ENCODE data around the gene FOSL2. TPM values are rescaled to one million over a fixed set of nuclear protein-coding genes. Genes with fewer than 3 reads are reported as not detected.

FOSL2 gene
- total RNA-seq, 1 donor from 2014 or later: 185 TPM

DNA sequence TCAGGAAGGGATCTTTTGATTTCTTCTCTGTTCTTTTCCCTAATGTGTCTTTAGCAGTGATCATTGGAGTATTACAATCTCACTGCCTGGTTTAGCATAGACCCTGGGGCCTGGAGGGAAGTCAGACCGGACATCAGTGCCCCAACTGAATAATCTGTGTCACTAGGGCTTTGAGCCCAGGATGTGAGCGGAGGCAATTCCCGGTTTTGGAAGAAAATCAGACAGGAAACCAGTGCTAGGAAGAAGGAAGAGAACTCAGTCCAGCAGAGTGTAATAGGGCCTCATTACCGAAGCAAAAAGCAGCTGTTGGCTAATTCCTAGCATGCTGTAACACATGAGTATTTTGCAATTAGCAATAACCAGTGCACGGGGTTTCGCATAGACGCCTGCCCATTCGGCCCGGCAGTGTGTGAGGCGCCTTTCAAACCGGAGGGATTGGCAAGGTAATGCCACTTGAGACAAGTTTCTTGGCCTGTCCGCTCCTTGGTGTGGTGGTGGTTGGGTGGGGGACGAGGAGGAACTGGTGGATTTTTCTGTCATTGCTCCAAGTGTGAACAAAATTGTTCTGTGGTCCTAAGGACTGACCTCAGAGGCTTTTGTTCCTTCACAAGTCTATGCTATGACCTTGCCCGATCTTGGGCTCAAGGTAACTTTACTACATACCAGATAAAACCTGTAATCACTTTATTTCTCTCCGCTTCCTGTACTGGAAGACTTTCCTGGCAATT is 2.8 kb downstream of the FOSL2 start:
- peaks cover 7 to 27% of the 10 kb centered on the region in 2 donors for H3K36me3 ChIP-seq
- H3K27me3 ChIP-seq: no peaks in the 10 kb centered on the region
- H3K4me1 ChIP-seq: peaks cover 3 to 29% of the 10 kb centered on the region in 2 donors
- H3K4me3 ChIP-seq: peak overlapping the region; percentile 81 to 96
- peak in 1 of 2 donors; percentile 86 for DNase-seq (ENCODE audit: low spot score in 2 of 2)
- intact Hi-C loops (cut with DNase I): loop anchor here (1.0 to 10.0 kb wide), 5 partner anchors 168 to 673 kb away; partner anchors contain the start of gene PPP1CB
- TF ChIP-seq, protein P1, sequence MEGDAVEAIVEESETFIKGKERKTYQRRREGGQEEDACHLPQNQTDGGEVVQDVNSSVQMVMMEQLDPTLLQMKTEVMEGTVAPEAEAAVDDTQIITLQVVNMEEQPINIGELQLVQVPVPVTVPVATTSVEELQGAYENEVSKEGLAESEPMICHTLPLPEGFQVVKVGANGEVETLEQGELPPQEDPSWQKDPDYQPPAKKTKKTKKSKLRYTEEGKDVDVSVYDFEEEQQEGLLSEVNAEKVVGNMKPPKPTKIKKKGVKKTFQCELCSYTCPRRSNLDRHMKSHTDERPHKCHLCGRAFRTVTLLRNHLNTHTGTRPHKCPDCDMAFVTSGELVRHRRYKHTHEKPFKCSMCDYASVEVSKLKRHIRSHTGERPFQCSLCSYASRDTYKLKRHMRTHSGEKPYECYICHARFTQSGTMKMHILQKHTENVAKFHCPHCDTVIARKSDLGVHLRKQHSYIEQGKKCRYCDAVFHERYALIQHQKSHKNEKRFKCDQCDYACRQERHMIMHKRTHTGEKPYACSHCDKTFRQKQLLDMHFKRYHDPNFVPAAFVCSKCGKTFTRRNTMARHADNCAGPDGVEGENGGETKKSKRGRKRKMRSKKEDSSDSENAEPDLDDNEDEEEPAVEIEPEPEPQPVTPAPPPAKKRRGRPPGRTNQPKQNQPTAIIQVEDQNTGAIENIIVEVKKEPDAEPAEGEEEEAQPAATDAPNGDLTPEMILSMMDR (IDR thresholded peaks at IDR 0.05): no peak
- peak overlapping the region; percentile 99 to 100 for H3K27ac ChIP-seq
- no peaks in the 10 kb centered on the region for H3K9me3 ChIP-seq

DNA sequence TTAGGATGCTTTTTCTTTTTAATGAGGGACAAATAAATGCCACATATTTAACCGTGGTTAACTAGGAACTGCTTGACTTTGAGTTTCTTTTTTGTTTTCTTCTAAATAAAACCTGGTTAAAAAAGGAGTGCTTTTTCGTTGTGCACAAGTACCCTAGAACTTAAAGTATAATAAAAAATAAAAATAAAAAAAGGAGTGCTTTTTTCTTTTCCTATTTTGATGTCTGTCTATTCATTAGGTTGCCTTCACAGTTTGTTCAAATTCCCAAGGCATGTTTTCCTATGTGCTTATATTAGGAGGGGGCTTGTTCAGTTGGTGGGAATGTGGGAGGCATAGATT is 4.4 kb downstream of the FOSL2 start:
- intact Hi-C loops (cut with DNase I): loop anchor here (5.0 to 10.0 kb wide), 4 partner anchors 170 to 675 kb away; partner anchors contain the start of gene PPP1CB
- Histone ChIP-seq H3K27me3 (no peaks in the 10 kb centered on the region), H3K9me3 (no peaks in the 10 kb centered on the region), H3K4me1 (peaks cover 9 to 44% of the 10 kb centered on the region in 2 donors), H3K4me3 (peak overlapping the region; percentile 81 to 96), H3K36me3 (peaks cover 15 to 39% of the 10 kb centered on the region in 2 donors), H3K27ac (peak overlapping the region; percentile 99 to 100)
- no peak for DNase-seq (ENCODE audit: low spot score in 2 of 2)
- TF ChIP-seq, protein P1 (IDR thresholded peaks at IDR 0.05): no peak

DNA sequence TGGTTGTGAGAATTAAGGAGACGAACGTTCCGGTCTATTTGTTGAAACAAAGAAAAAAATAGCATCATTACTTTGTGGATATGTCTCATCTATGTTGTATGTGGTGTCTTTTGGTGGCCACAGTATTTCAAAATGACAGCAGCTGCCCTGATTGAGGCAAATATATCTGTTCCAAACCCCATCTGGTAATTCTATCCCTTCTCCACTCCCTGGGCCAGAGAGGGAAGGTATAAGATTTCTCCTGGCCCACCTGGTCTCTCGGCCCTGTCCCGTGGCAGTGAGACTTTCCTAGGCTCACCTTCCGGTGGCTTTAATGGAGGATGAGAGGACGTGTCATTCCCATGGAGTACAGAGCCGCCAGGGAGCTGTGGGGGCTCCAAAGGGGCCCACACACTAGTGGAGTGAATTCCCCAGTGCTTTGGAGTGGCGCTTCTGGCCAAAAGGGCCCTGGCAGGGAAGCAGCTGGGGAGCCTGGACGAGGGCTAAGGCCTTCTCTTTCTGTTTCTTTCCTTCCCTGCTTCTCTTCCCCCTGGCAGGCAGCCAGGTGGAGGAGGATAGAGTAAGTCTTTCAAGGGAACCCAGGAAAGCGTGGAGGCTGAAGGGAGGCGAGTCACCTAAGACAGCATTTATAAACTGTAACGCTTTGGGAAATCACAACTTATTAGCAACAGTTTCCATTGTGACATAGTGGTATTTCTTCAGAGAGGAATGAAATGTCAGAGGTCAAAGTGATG is 5.6 kb downstream of the FOSL2 start:
- Histone ChIP-seq H3K27ac (peak overlapping the region; percentile 99 to 100), H3K27me3 (no peaks in the 10 kb centered on the region), H3K4me3 (peak overlapping the region; percentile 81 to 96), H3K36me3 (peaks cover 26 to 51% of the 10 kb centered on the region in 2 donors), H3K9me3 (no peaks in the 10 kb centered on the region), H3K4me1 (peaks cover 18 to 57% of the 10 kb centered on the region in 2 donors)
- intact Hi-C loops (cut with DNase I): loop anchor here (5.0 to 10.0 kb wide), 4 partner anchors 171 to 676 kb away; partner anchors contain the start of gene PPP1CB
- DNase-seq (ENCODE audit: low spot score in 2 of 2): no peak
- TF ChIP-seq, protein P1 (IDR thresholded peaks at IDR 0.05): no peak

DNA sequence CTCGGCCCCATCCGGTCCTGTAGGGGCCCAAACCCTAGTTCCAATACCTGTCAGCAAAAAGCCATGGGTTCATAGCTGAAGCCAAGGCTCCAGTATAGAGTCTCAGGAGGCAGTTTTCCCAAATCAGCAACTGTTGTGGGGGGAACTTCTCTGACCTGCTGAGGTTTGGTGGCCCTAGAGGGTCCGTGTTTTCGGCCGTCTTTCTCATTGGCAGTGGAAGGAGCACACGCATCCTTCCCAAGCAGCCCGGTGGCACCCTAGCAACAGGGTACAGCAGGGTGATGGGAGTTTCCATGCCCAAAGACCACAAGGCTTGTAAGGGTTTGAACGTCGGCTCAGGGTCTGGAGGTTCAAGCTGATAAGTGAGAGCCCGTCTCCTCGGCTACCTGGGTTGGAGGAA is 6.6 kb downstream of the FOSL2 start:
- intact Hi-C loops (cut with DNase I): loop anchor here (5.0 to 10.0 kb wide), 4 partner anchors 172 to 677 kb away; partner anchors contain the start of gene PPP1CB
- no peak for DNase-seq (ENCODE audit: low spot score in 2 of 2)
- H3K9me3 ChIP-seq: no peaks in the 10 kb centered on the region

DNA sequence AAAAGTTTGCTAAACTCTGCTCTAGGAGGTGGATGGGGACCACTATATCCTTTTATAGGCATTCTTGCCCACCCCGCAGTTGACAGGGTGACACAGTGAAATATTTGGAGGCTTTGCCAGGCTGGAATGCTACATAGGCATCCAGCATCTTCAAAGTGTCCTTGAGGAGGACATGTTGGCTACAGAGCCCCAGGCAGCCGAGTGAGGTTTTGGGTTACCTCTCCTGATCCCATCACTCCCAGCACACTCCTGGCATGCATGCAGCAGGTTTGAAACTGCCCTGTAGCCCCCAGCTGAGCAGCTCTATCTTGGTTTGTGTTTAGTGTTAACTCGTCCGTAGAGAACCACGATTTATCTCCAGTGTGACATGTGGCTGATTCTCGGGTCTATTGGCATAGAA is 7.3 kb downstream of the FOSL2 start:
- no peak for DNase-seq (ENCODE audit: low spot score in 2 of 2)
- H3K36me3 ChIP-seq: peaks cover 39 to 60% of the 10 kb centered on the region in 2 donors
- peak overlapping the region; percentile 81 to 96 for H3K4me3 ChIP-seq
- H3K9me3 ChIP-seq: no peaks in the 10 kb centered on the region
- no peaks in the 10 kb centered on the region for H3K27me3 ChIP-seq
- H3K27ac ChIP-seq: peak overlapping the region; percentile 99 to 100
- H3K4me1 ChIP-seq: peaks cover 19 to 69% of the 10 kb centered on the region in 2 donors
- intact Hi-C loops (cut with DNase I): loop anchor here (5.0 to 10.0 kb wide), 4 partner anchors 173 to 678 kb away; partner anchors contain the start of gene PPP1CB
- TF ChIP-seq, protein P1 (IDR thresholded peaks at IDR 0.05): no peak

More for the DNA sequence above, 6.6 kb downstream of the FOSL2 start:
- H3K4me3 ChIP-seq: peak overlapping the region; percentile 81 to 96
- H3K27ac ChIP-seq: peak overlapping the region; percentile 99 to 100
- peaks cover 32 to 60% of the 10 kb centered on the region in 2 donors for H3K36me3 ChIP-seq
- TF ChIP-seq, protein P1 (IDR thresholded peaks at IDR 0.05): no peak
- H3K27me3 ChIP-seq: no peaks in the 10 kb centered on the region
- peaks cover 19 to 62% of the 10 kb centered on the region in 2 donors for H3K4me1 ChIP-seq

Data from ascending aorta (tissue), 2 donors.